GM19372 (cell line): ENCODE measurements around the gene AASDHPPT.

Source experiments
- ATAC-seq: cut with Tn5 transposase; IDR thresholded peaks from one replicate; pipeline ENCODE4 v1.9.1; 2021; ENCODE audit warnings: mild to moderate bottlenecking, low read depth, moderate library complexity; ENCODE audit not compliant: unreplicated experiment

AASDHPPT gene

GRCh38 chr11:106082096-106082495, 4.6 kb downstream of the AASDHPPT start:
- ATAC-seq: no peak

GRCh38 chr11:106086135-106086534, 8.7 kb downstream of the AASDHPPT start:
- ATAC-seq: no peak

DNA sequence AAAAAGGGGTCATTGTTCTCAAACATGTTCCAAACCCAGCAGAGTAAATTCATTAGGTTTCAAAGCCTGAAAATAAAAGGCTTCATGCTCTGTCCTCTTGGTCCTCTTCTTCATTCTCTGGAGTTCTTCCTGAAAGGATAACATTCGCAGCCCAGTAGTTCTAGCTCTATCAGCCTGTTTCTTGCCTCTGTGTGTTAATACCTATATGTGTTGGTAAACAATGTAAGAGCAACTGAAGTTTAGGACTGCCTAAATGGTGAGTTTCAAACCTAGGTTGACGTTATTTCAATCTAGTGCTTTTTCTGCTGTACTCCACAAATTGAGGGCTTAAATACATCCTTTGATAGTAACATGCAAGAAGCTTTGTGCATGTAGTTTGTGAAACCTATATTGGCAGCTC, 9.4 kb downstream of the AASDHPPT start:
- no peak for ATAC-seq

DNA sequence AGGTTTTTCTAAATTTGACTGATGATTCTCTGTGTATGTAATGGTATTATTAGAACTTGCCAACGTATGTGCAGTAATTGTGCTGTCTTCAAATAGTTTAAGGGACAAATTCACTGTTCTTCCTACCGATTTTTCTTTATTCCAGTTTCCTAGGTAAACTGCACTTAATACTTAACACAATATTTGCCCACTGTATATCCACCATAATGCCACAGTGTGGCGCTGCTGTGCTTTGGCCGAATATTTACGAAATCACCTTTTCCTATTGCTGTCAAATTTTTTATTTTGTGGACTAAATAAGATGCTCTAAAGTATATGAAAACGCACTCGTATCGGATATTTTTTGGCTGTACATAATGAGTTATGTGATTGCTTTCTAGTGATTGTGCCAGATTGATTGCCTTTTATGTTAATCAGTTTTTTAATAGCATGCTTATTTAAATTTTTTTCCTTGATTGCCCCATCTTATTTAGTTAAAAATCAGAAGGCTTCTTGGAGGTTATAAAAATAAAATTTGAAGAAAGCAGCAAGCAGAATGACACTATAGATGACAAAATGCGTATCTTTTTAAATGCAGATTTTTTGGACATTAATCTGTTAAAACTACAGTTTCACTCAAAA, 10.5 kb downstream of the AASDHPPT start:
- no peak for ATAC-seq

- ATAC-seq: no peak
These were observed 11.4 kb downstream of the AASDHPPT start for GRCh38 chr11:106088896-106089295.

GRCh38 chr11:106091480-106092123, 14.1 kb downstream of the AASDHPPT start:
- peak; percentile 98 for ATAC-seq

DNA sequence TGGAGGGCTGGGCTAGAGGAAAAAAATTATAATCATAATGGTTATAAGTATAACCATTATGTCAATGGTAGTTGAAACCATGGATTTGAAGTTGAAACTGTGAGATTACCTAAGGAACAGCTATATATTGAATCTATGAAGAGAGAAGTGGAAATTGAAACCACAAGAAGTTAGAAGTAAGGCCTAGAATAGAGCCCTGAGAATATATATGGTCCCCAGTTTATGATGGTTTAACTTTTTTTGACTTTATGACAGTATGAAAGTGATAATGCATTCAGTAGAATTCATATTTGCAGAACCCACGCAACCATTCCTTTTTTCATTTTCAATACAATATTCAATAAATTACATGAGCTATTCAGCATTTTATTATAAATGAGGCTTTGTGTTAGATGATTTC, 15.0 kb downstream of the AASDHPPT start:
- ATAC-seq: no peak

GRCh38 chr11:106098893-106099553, 21.6 kb downstream of the AASDHPPT start:
- ATAC-seq: no peak

GRCh38 chr11:106101370-106101769, 23.9 kb downstream of the AASDHPPT start:
- ATAC-seq: no peak

DNA sequence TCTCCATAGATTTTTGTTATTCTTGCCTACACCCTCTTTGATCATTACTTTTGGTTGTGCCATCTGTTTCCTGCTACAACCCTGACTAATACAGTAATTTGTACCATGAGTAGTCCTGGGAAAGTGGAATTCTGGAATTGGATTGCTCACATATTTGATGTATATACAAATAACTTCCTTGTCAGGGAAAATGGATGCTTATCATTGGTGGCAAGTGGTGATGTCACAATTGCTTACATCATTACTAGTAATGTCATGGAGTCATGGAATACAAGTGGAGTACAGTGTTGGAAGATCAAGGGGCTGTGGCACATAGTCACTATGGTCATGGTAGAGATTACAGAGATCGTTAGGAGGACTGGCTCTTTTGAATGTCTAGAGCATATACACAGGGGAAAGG, 24.4 kb downstream of the AASDHPPT start:
- ATAC-seq: no peak

- no peak for ATAC-seq
These were observed 28.5 kb downstream of the AASDHPPT start for GRCh38 chr11:106105986-106106385.

GRCh38 chr11:106121570-106122320, 44.3 kb downstream of the AASDHPPT start:
- no peak for ATAC-seq

DNA sequence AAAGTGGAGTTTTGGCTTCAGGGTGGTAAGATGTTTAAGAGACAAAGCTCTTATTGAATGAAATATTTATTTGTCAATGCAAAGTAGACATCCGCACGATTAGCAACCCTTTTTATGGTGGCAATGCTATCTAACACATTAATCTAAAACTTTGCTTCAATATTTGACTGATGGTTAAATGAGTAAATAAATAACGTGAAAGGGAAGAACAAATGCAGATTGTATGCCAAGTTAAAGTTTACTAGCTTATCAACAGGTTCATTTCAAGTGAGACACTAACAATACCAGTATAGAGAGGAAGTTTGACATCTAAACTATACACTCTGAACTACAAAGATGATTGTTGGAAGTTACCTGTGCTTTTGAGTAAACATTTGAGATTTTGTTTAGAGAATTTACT, 50.1 kb downstream of the AASDHPPT start:
- ATAC-seq: no peak

GRCh38 chr11:106128740-106129139, 51.3 kb downstream of the AASDHPPT start:
- no peak for ATAC-seq

DNA sequence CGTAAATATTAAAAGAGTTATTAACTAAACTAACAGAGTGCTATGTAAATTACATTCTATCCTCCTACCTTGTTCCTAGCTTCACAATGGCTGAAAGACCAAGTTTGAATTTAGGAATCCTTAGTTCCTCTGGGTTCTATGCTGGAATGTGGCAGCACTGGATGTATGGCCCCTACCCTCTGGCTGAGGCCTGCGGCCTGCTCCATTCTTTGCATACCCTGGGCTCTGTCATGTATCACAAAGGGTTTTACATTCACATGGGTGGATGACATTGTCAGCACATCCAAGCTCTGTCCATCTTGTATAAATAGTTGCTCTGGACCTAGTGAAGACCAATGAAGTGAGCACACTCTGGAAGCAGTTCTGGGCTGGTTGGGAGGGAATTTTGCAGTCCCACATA, 54.5 kb downstream of the AASDHPPT start:
- no peak for ATAC-seq

DNA sequence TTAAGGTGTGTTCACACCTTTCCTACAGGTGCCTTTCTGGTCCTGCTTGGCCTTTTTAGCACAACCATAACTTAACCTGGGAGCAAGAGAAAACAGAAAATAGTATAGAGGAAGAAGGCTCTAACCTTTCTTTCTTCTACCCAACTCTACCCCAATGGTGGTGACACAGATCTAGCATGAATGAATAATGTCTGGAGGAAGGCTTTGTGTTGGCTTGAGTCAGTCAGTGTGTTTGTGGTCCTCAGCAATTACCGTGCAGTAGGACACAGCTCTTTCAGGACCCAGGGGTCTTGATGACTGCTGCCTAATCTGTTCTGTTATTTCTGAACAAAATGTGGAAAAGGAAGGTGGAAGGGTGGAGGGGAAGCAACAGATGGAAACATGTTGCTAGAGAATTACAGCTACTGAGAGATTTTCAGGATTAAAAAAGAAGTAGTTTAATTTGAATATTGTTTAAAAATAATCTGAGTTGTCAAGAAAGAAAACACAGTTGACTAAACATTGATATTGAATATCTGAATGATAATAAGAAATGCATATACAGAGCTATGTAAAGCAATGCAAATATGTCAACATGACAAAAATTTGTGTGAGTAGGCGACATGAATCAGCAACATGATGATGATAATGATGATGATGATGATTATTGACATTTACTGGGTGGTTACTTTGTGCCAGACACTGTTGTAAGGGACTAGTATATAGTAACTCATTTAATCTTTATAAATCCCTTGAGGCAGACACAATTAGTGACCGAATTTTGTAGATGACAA, 55.3 kb downstream of the AASDHPPT start:
- ATAC-seq: no peak

- no peak for ATAC-seq
These were observed 56.1 kb downstream of the AASDHPPT start for GRCh38 chr11:106133529-106133928.

GRCh38 chr11:106137061-106137460, 59.6 kb downstream of the AASDHPPT start:
- no peak for ATAC-seq

- ATAC-seq: no peak
These were observed 60.3 kb downstream of the AASDHPPT start for GRCh38 chr11:106137758-106138157.
